HCT116 (cell line): ENCODE results near the gene SORT1. TPM values are rescaled to one million over a fixed set of nuclear protein-coding genes. Genes with fewer than 3 reads are reported as not detected.

Source experiments
- ATAC-seq: fragments of 200-7000 bp; cut with Tn5 transposase; 2 replicates; pipeline ENCODE4 v1.9.1; 2020; ENCODE audit warnings: mild to moderate bottlenecking, moderate library complexity
- BruUV-seq: library from RNA; stranded (reverse); fragments of 400-500 nt; replicated peaks from 2 replicates; lab custom pipeline; 2021; lab: Mats Ljungman, UMichigan
- CTCF ChIA-PET: fragments of 300-600 bp; sonication (Branson Sonifier 250); formaldehyde crosslinking; loops from one replicate; lab custom pipeline; 2021; ENCODE audit warnings: antibody characterized with exemption; lab: Charles Lee
- POLR2A ChIA-PET: fragments of 300-600, 350-600 bp; sonication (Branson Sonifier 250); formaldehyde crosslinking; loops from one replicate; lab custom pipeline; 2021; ENCODE audit warnings: antibody characterized with exemption; lab: Charles Lee
- RAD21 ChIA-PET, 2 experiments: fragments of 300-600 bp; sonication (Branson Sonifier 250); formaldehyde crosslinking; loops; one replicate each; lab custom pipeline; 2023; ENCODE audit warnings: low total read pairs in 2 of 2; ENCODE audit not compliant: uncharacterized antibody in 2 of 2, unreplicated experiment in 2 of 2, low non-redundant PET in 1 of 2; lab: Charles Lee
- DNase-seq: peaks from one replicate; pipeline ENCODE4 v3.0.0-alpha.2; 2010; ENCODE audit warnings: low read depth, low spot score
- H2AFZ ChIP-seq: fragments of 200-600 bp; shearing (Covaris generic), sonication (generic); 2 replicates; pipeline ENCODE4 v1.6.1; 2017; ENCODE audit warnings: low read depth, mixed run types, mixed read lengths, antibody characterized with exemption, low read length; ENCODE audit not compliant: poor library complexity, severe bottlenecking
- H3K27ac ChIP-seq: 2 replicates; pipeline ENCODE4 v1.5.1; 2012; ENCODE audit warnings: low read depth, low read length
- H3K27me3 ChIP-seq: fragments of 200-600 bp; sonication (generic); 2 replicates; pipeline ENCODE4 v1.6.1; 2016; ENCODE audit warnings: mixed run types, low read length, mixed read lengths; ENCODE audit not compliant: insufficient read depth
- H3K36me3 ChIP-seq, 2 experiments: fragments of 200-500 bp in 1 of 2; fragments of 200-600 bp in 1 of 2; sonication (Bioruptor generic) in 1 of 2; sonication (generic) in 1 of 2; 2 replicates each; pipeline versions ENCODE4 v1.5.1 to v1.6.1; 2014 to 2016; ENCODE audit warnings: low read length in 2 of 2, inconsistent platforms in 1 of 2, mixed read lengths in 1 of 2, mixed run types in 1 of 2; ENCODE audit not compliant: insufficient read depth in 2 of 2, control insufficient read depth in 1 of 2
- H3K4me1 ChIP-seq, 2 experiments: fragments of 200-600 bp in 1 of 2; sonication (generic) in 1 of 2; 2 replicates each; pipeline versions ENCODE4 v1.5.1 to v1.6.1; 2012 to 2017; ENCODE audit warnings: low read length in 2 of 2, inconsistent platforms in 1 of 2, mild to moderate bottlenecking in 1 of 2, mixed read lengths in 1 of 2, mixed run types in 1 of 2, moderate library complexity in 1 of 2; ENCODE audit not compliant: insufficient read depth in 2 of 2, control insufficient read depth in 1 of 2
- H3K4me2 ChIP-seq: fragments of 200-600 bp; sonication (generic); 2 replicates; pipeline ENCODE4 v1.6.1; 2017; ENCODE audit warnings: mixed run types, low read length, mixed read lengths
- H3K4me3 ChIP-seq, 2 experiments: fragments of 200-600 bp in 1 of 2; sonication (generic) in 1 of 2; replicated peaks in 1 of 2; 2 replicates each; pipeline ENCODE4 v1.5.1; 2011 to 2016; ENCODE audit warnings: low read length in 2 of 2, control low read depth in 1 of 2, low read depth in 1 of 2, mild to moderate bottlenecking in 1 of 2, mixed read lengths in 1 of 2, mixed run types in 1 of 2
- H3K79me2 ChIP-seq: fragments of 200-600 bp; sonication (generic); 2 replicates; pipeline ENCODE4 v1.6.1; 2017; ENCODE audit warnings: mild to moderate bottlenecking, mixed run types, low read length, moderate library complexity, mixed read lengths; ENCODE audit not compliant: insufficient read depth
- H3K9ac ChIP-seq: fragments of 200-600 bp; sonication (generic); 2 replicates; pipeline ENCODE4 v1.6.1; 2016; ENCODE audit warnings: low read length, mixed read lengths
- H3K9me2 ChIP-seq: fragments of 200-600 bp; sonication (generic), shearing (Covaris generic); 2 replicates; pipeline ENCODE4 v1.6.1; 2017; ENCODE audit warnings: mixed run types, mild to moderate bottlenecking, moderate library complexity; ENCODE audit not compliant: insufficient read depth
- H3K9me3 ChIP-seq, 2 experiments: fragments of 200-500 bp in 1 of 2; fragments of 200-600 bp in 1 of 2; sonication (Bioruptor generic) in 1 of 2; sonication (generic) in 1 of 2; 2 replicates each; pipeline ENCODE4 v1.6.1; 2014 to 2017; ENCODE audit warnings: low read length in 2 of 2, mixed read lengths in 2 of 2, inconsistent platforms in 1 of 2, low read depth in 1 of 2, mild to moderate bottlenecking in 1 of 2, mixed run types in 1 of 2, moderate library complexity in 1 of 2; ENCODE audit not compliant: control insufficient read depth in 1 of 2, insufficient read depth in 1 of 2
- H4K20me1 ChIP-seq: fragments of 200-600 bp; sonication (generic), shearing (Covaris generic); 2 replicates; pipeline ENCODE4 v1.6.1; 2017; ENCODE audit warnings: mixed run types, mild to moderate bottlenecking, moderate library complexity; ENCODE audit not compliant: insufficient read depth
- ATF3 ChIP-seq: IDR thresholded peaks from 2 replicates; pipeline ENCODE4 v1.6.1; 2012
- CBX3 ChIP-seq: IDR thresholded peaks from 2 replicates; pipeline ENCODE4 v1.6.1; 2012; ENCODE audit warnings: low read depth
- CEBPB ChIP-seq: IDR thresholded peaks from 2 replicates; pipeline ENCODE4 v1.6.1; 2012; ENCODE audit warnings: low read depth
- CTCF ChIP-seq, 3 experiments: fragments of 200-600 bp in 1 of 3; sonication (generic) in 1 of 3; IDR thresholded peaks in 2 of 3; conservative IDR thresholded peaks in 1 of 3; 2 replicates each; pipeline ENCODE4 v1.5.1; 2012 to 2017; ENCODE audit warnings: low read depth in 2 of 3, low read length in 2 of 3, antibody characterized with exemption in 1 of 3, borderline replicate concordance in 1 of 3, control low read depth in 1 of 3, mild to moderate bottlenecking in 1 of 3, mixed read lengths in 1 of 3, mixed run types in 1 of 3, moderate library complexity in 1 of 3; ENCODE audit not compliant: insufficient read depth in 1 of 3
- EGR1 ChIP-seq: IDR thresholded peaks from 2 replicates; pipeline ENCODE4 v1.6.1; 2012; ENCODE audit warnings: low read depth
- ELF1 ChIP-seq: IDR thresholded peaks from 2 replicates; pipeline ENCODE4 v1.6.1; 2012; ENCODE audit warnings: low read depth, borderline replicate concordance
- EZH2 ChIP-seq: fragments of 200-600 bp; sonication (generic); IDR thresholded peaks from 2 replicates; pipeline ENCODE4 v1.6.1; 2017; ENCODE audit warnings: antibody characterized with exemption, mixed run types
- EZH2phosphoT487 ChIP-seq: fragments of 200-600 bp; IDR thresholded peaks from 2 replicates; pipeline ENCODE4 v1.6.1; 2018; ENCODE audit warnings: antibody characterized with exemption, borderline replicate concordance
- FOSL1 ChIP-seq: IDR thresholded peaks from 2 replicates; pipeline ENCODE4 v1.6.1; 2012; ENCODE audit warnings: low read depth
- JUND ChIP-seq: IDR thresholded peaks from 2 replicates; pipeline ENCODE4 v1.6.1; 2012
- MAX ChIP-seq: IDR thresholded peaks from 2 replicates; pipeline ENCODE4 v1.6.1; 2012
- POLR2A ChIP-seq: IDR thresholded peaks from 2 replicates; pipeline ENCODE4 v1.7.0; 2011; ENCODE audit warnings: borderline replicate concordance; ENCODE audit not compliant: insufficient read depth, insufficient read length; ENCODE audit errors: extremely low read depth
- POLR2AphosphoS5 ChIP-seq: IDR thresholded peaks from 2 replicates; pipeline ENCODE4 v1.6.1; 2011; ENCODE audit warnings: mild to moderate bottlenecking, low read depth, low read length, moderate library complexity
- RAD21 ChIP-seq: IDR thresholded peaks from 2 replicates; pipeline ENCODE4 v1.6.1; 2012; ENCODE audit warnings: low read depth, mild to moderate bottlenecking
- REST ChIP-seq: IDR thresholded peaks from 2 replicates; pipeline ENCODE4 v1.6.1; 2012; ENCODE audit warnings: low read depth
- SIN3A ChIP-seq: IDR thresholded peaks from 2 replicates; pipeline ENCODE4 v1.6.1; 2012; ENCODE audit warnings: low read depth
- TCF7L2 ChIP-seq: IDR thresholded peaks from 2 replicates; pipeline ENCODE4 v1.7.0; 2011; ENCODE audit warnings: borderline replicate concordance, inconsistent platforms; ENCODE audit not compliant: insufficient read depth, insufficient read length; ENCODE audit errors: extremely low read depth
- YY1 ChIP-seq: IDR thresholded peaks from 2 replicates; pipeline ENCODE4 v1.6.1; 2011; ENCODE audit warnings: low read length, low read depth, moderate library complexity, mild to moderate bottlenecking; ENCODE audit not compliant: insufficient replicate concordance; ENCODE audit errors: extremely low read depth
- ZFX ChIP-seq: fragments of 450-650 bp; IDR thresholded peaks from 2 replicates; pipeline ENCODE4 v1.6.1; 2017
- ZNF274 ChIP-seq: fragments of 200-500 bp; sonication (Bioruptor generic); IDR thresholded peaks from 2 replicates; pipeline ENCODE4 v1.6.1; 2014; ENCODE audit warnings: mild to moderate bottlenecking, low read depth, low read length, inconsistent platforms
- intact Hi-C: fragments of 100-400 bp; cut with micrococcal nuclease; formaldehyde crosslinking; loops from 2 replicates; pipeline ENCODE4 v1.10.0; 2022
- total RNA-seq: library from RNA; stranded (reverse); gene quantifications from one replicate; pipeline ENCODE4 v1.2.1, GENCODE V29; 2021; ENCODE audit not compliant: unreplicated experiment

SORT1 gene
- total RNA-seq, 1 experiment from 2014 or later = 20.2 TPM

- ChIA-PET RAD21 (no interaction called here), POLR2A (no interaction called here), CTCF (no interaction called here)
- no TSS peak for BruUV-seq
- Histone ChIP-seq H3K9me3 (no peaks in the 10 kb centered on the region), H3K4me2 (no peak overlapping the region), H3K4me3 (no peak overlapping the region), H3K27ac (no peak overlapping the region), H3K36me3 (peaks cover 18 to 22% of the 10 kb centered on the region in 2 experiments; a peak in 3 of 4 replicates), H3K9ac (no peak overlapping the region), H3K4me1 (peaks cover 7 to 29% of the 10 kb centered on the region in 2 experiments), H3K27me3 (no peaks in the 10 kb centered on the region), H2AFZ (no peak overlapping the region), H4K20me1 (peaks cover 15% of the 10 kb centered on the region; the same call in 1 of the 2 replicates), H3K9me2 (no peaks in the 10 kb centered on the region), H3K79me2 (peaks cover 85% of the 10 kb centered on the region)
- intact Hi-C loops = no loop called here
- ATAC-seq (no peak), DNase-seq (no peak)
- TF ChIP-seq CEBPB (no peak), TCF7L2 (no peak), FOSL1 (no peak), ATF3 (no peak), ZFX (no peak), EZH2phosphoT487 (no peak), RAD21 (no peak), YY1 (no peak), ELF1 (no peak), ZNF274 (no peak), JUND (no peak), REST (no peak), MAX (no peak), POLR2A (no peak), POLR2AphosphoS5 (no peak), SIN3A (no peak), CTCF (IDR thresholded peaks at IDR 0.05 in 2 of 3, conservative IDR thresholded peaks at IDR 0.05 in 1 of 3; ENCODE audit: borderline replicate concordance in 1 of 3, insufficient read depth in 1 of 3, low read depth in 2 of 3, low read length in 2 of 3) (no peak), EZH2 (no peak), EGR1 (no peak), CBX3 (no peak)
Measured at GRCh38 chr1:109423498-109423897, 25.8 kb upstream of the SORT1 start.
